NCI-H2227 treated with DMSO at 0.1 percent for 48 hours (cell line): ENCODE data around the gene ALKBH6.

ENCODE experiments used
- DNase-seq: peaks from one replicate; lab custom pipeline; 2025; lab: John Stamatoyannopoulos, UW

The ALKBH6 gene

GRCh38 chr19:36030264-36031148 lies 16.5 kb upstream of the ALKBH6 start:
- no peak for DNase-seq

- DNase-seq: no peak
Measured at GRCh38 chr19:36028313-36029041, 14.5 kb upstream of the ALKBH6 start.

GRCh38 chr19:36027696-36028095 lies 13.7 kb upstream of the ALKBH6 start:
- DNase-seq: no peak

GRCh38 chr19:36026091-36026876 lies 12.3 kb upstream of the ALKBH6 start:
- DNase-seq: no peak

- DNase-seq: no peak
Measured at GRCh38 chr19:36025541-36025940, 11.5 kb upstream of the ALKBH6 start.

GRCh38 chr19:36023432-36023831 lies 9.4 kb upstream of the ALKBH6 start:
- DNase-seq: no peak

GRCh38 chr19:36019061-36019670 lies 5.2 kb upstream of the ALKBH6 start:
- no peak for DNase-seq

- DNase-seq: no peak
Measured at GRCh38 chr19:36013280-36014011, 567 bp downstream of the ALKBH6 start.

- DNase-seq: no peak
Measured at GRCh38 chr19:36010402-36010801, 3.6 kb downstream of the ALKBH6 start.

GRCh38 chr19:36009633-36010379 lies 4.2 kb downstream of the ALKBH6 start:
- DNase-seq: no peak

GRCh38 chr19:36009220-36009619 lies 4.8 kb downstream of the ALKBH6 start:
- DNase-seq: peak; percentile 89

GRCh38 chr19:36008336-36008978 lies 5.6 kb downstream of the ALKBH6 start, which contains the start of gene SYNE4:
Gene SYNE4, minus strand, starts transcription at chr19:36008813. Its CDS starts 132 bp downstream, at chr19:36008681.
- DNase-seq: no peak

- DNase-seq: no peak
Measured at GRCh38 chr19:36006955-36007354, 7.1 kb downstream of the ALKBH6 start.

GRCh38 chr19:36003284-36003683 lies 10.7 kb downstream of the ALKBH6 start:
- DNase-seq: no peak

GRCh38 chr19:36001605-36002004 lies 12.4 kb downstream of the ALKBH6 start:
- no peak for DNase-seq

GRCh38 chr19:35996777-35997176 lies 17.2 kb downstream of the ALKBH6 start:
- DNase-seq: no peak

GRCh38 chr19:35995048-35995993 lies 18.7 kb downstream of the ALKBH6 start, which contains the start of gene SDHAF1:
Gene SDHAF1, plus strand, starts transcription at chr19:35995188. Its CDS starts 87 bp downstream, at chr19:35995275.
- DNase-seq: peak; percentile 100

GRCh38 chr19:35993923-35994598 lies 20.0 kb downstream of the ALKBH6 start:
- DNase-seq: no peak
